ENCODE results near the gene C16orf96.

DNA sequence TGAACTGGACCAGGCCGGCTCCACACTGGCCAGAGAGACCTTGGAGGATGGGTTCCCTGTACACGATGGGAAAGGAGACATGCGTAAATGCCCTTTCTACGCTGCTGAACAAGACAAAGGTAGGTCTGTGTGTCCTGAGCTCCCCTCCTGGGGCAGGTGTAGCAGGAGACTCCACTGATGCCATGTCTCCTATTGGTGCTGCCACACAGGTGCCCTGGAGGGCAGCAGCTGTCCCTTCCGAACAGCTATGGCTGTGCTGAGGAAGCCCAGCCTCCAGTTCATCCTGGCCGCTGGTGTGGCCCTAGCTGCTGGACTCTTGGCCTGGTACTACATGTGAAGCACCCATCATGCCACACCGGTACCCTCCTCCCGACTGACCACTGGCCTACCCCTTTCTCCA is 46.7 kb upstream of the C16orf96 start:
- TF ChIP-seq, protein P1, sequence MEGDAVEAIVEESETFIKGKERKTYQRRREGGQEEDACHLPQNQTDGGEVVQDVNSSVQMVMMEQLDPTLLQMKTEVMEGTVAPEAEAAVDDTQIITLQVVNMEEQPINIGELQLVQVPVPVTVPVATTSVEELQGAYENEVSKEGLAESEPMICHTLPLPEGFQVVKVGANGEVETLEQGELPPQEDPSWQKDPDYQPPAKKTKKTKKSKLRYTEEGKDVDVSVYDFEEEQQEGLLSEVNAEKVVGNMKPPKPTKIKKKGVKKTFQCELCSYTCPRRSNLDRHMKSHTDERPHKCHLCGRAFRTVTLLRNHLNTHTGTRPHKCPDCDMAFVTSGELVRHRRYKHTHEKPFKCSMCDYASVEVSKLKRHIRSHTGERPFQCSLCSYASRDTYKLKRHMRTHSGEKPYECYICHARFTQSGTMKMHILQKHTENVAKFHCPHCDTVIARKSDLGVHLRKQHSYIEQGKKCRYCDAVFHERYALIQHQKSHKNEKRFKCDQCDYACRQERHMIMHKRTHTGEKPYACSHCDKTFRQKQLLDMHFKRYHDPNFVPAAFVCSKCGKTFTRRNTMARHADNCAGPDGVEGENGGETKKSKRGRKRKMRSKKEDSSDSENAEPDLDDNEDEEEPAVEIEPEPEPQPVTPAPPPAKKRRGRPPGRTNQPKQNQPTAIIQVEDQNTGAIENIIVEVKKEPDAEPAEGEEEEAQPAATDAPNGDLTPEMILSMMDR (IDR thresholded peaks at IDR 0.05 in 8 of 11, conservative IDR thresholded peaks at IDR 0.05 in 3 of 11): no peak
- no peak for TF ChIP-seq POLR2A (IDR thresholded peaks at IDR 0.05)

All from spleen (tissue), 7 donors.